H1 (cell line): ENCODE measurements around the gene CPLX1. TPM values are rescaled to one million over a fixed set of nuclear protein-coding genes. Genes with fewer than 3 reads are reported as not detected.

Experiments used
- EP300 ChIP-seq, 2 experiments: IDR thresholded peaks; 1 replicate in 1 of 2; 2 replicates in 1 of 2; pipeline ENCODE4 v1.6.1; 2011 to 2012; ENCODE audit warnings: low read depth in 2 of 2, low read length in 2 of 2, mild to moderate bottlenecking in 2 of 2, borderline replicate concordance in 1 of 2, inconsistent platforms in 1 of 2, moderate library complexity in 1 of 2
- SIX5 ChIP-seq: IDR thresholded peaks from 2 replicates; pipeline ENCODE4 v1.6.1; 2011; ENCODE audit warnings: mild to moderate bottlenecking, low read depth, low read length
- polyA plus RNA-seq, 7 experiments: library from polyadenylated mRNA; depleted of rRNA in 3 of 7; stranded (reverse) in 5 of 7; unstranded in 2 of 7; fragments of >200 nt in 5 of 7; fragments of 200-250 nt in 2 of 7; gene quantifications; 1 replicate in 5 of 7; 2 replicates in 1 of 7; 4 replicates in 1 of 7; pipeline versions ENCODE4 v1.2.1 to v1.2.3, GENCODE V29; 2011 to 2013; ENCODE audit warnings: missing spikeins in 2 of 7, mixed read lengths in 2 of 7
- total RNA-seq: library from RNA; stranded (reverse); fragmentation: NEBNext Ultra II Directional; extraction: Animal tissue kit (Norgen Biotek cat#: 25700); gene quantifications from 2 replicates; pipeline ENCODE4 v1.2.1, GENCODE V29; 2021

Gene CPLX1
- total and polyA plus RNA-seq, 2 of the 8 experiments (the other 6 are each of a cell fraction or from before 2014, with no cell fraction given) = 0.32 to 0.56 TPM

GRCh38 chr4:856225-856901 lies 30.4 kb upstream of the CPLX1 start (continued):
- TF ChIP-seq SIX5 (no peak), EP300 (IDR thresholded peaks at IDR 0.05; ENCODE audit: borderline replicate concordance in 1 of 2, low read depth in 2 of 2, low read length in 2 of 2) (no peak)
